ENCODE data around the gene SLC15A4.

Gene SLC15A4

GRCh38 chr12:128791395-128792322, 32.1 kb downstream of the SLC15A4 start:
- no peak for DNase-seq

DNA sequence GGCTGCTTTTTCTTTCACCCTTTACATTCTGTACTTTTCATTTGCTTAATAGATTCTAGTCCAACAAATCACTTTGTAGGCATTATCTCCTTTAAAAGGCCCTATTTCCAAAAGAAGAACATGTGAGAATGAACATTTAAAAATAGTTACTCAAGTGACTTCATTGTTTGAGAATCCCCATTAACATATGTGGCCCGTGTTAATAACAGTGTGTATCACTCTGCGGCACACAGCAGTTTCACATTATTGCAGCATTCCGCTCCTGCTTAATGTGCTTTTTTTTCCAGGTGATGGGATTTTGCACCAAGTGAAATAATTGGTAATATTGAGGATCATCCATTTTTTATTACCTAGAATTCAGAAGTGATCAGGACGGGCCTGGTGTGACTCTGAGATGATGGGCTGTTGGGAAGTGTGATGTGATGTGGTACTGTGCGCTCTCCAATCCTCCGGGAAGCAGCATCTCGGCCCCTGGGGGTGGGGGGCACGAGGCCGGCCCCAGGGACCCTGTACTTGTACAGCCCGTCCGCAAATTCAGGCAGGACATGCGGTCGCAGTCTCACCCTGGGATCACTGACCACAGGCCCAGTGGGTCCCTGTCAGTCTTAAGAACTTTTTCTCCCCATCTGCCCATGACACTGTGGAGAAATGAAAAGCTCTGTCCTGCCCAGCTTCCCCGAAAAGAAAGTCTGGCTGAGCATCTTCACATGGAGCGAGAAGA, 32.9 kb downstream of the SLC15A4 start:
- no peak for DNase-seq

GRCh38 chr12:128790221-128790620, 33.5 kb downstream of the SLC15A4 start:
- DNase-seq, result no peak

- DNase-seq, result no peak
Observed at GRCh38 chr12:128789356-128789929, 34.3 kb downstream of the SLC15A4 start.

DNA sequence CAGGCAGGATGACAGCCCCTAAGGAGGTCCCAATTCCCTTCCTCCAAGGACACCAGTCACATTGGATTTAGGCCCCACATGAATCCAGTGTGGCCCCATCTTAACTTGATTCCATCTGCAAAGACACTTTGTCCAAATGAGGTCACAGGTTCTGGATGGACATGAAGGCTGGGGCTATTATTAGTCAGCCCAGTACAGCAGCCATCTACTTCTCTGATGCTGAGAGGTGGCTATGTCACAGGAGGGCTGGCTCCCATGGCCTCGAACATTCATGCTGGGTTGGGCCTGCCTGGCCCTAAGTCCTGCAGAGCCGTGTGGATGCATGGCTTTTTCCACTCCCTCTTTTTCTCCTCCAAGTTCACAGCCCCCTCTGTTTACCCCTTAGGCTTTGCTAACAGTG, 35.9 kb downstream of the SLC15A4 start:
- no peak for DNase-seq

DNA sequence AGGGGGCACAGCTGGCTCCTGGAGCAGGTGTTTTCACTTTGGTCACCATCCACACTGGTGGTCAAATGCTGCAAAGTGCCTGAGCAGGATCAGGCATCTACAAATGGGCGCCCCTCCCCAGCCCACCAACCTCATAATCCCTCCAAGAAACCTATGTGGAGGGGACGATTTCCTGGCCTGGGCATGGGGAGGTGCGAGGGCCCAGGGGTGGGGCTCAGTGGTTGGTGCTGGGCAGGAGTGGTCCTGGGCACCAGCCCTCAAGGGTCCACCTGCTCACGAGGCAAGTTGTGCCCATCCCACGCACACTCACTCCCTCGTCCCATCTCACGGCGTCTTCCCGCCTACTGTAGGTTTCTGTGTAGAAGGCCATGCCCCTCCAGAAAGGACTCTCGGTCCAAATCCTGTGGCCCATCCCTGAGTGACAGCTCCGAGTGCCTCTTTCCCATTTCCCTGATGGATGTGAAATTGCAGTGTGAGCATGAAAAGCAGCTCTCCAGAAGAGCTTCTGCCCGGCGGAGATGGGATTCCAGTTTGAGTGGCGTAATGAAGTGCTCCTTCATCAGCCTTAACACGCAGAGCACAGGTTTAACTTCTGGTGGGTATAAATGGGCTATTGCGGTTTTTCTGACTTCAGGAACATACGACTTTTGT, 36.9 kb downstream of the SLC15A4 start:
- DNase-seq, result no peak

- no peak for DNase-seq
Observed at GRCh38 chr12:128784030-128784760, 39.6 kb downstream of the SLC15A4 start.

DNA sequence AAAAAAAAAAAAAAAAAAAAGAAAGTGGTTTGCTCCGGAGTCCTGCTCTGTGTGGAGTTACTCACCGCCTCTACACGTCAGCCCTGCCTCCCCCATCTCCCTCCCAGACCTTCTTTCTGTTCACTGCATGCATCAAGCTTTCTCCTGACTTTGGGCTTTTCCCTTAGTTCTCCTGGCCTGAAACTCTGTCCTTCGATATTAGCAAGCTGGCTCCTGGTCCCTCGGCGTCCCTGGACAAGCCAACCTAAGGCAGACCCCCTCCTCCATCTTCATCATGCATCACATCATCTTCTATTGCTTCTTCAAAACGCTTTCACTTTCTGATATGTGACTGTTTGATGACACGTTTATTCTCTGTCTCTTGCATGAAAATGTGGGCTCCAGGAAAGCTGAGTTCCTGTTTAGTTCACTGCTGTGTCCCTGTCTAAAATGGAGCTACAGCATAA, 40.6 kb downstream of the SLC15A4 start:
- DNase-seq, result peak; percentile 28 to 40

- no peak for DNase-seq
Observed at GRCh38 chr12:128779901-128780300, 43.9 kb downstream of the SLC15A4 start.

DNA sequence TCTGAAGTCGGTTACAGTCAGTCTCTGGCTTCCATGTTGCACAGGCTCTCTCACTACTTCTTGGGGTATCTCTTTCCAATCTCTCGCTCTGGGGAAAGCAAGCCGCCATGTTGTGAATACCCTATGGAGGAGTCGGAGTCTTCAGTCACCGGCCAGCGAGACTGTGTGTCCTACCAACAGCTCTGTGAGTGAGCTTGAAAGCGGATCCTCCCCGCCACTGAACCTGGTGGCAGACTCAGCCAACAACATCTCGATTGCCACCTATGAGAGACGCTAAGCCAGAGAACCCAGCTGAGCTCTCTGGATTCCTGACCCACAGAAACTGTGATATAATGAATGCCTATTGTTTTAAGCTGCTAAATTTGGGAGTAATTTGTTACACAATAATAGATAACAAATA, 51.5 kb downstream of the SLC15A4 start:
- no peak for DNase-seq

DNA sequence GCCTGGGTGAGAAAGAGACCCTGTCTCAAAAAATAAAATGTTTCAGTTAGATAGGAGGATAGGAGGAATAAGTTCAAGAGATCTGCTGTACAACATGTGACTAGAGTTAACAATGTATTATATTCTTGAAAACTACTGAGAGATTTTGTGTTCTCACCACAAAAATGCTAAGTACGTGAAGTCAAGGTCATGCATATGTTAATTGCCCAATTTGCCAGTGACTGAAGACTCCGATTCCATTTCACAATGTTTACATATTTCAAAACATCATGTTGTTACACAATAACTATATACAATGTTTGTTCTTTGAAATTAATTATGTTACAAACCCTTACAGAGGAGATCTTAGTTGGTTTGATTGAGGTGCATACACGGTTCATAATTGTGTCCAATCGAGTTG, 52.1 kb downstream of the SLC15A4 start:
- DNase-seq, result no peak

GRCh38 chr12:128767518-128767917, 56.2 kb downstream of the SLC15A4 start:
- DNase-seq, result no peak

- DNase-seq, result no peak
Observed at GRCh38 chr12:128766738-128767501, 56.8 kb downstream of the SLC15A4 start.

GRCh38 chr12:128763395-128763794, 60.4 kb downstream of the SLC15A4 start:
- no peak for DNase-seq

DNA sequence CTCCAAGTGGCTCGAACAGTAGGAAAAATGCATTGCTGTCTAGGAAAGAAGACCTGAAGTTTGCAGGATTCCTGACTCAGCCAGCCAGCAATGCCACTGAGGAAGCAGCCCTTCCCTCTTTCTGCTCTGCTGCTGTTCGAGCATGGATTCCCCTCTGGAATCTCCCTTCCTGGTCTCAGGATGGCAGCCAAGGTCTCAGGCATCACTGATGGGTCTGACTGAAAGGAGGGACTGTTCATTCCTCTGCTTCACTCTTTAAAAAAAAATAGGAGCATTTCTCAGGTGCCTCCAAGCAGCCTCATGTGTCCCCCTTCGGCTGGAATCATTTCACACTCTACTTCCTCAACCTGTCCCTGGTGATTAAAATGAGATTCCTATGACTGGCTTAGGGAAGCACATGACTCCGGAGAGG, 62.4 kb downstream of the SLC15A4 start:
- DNase-seq, result no peak

DNA sequence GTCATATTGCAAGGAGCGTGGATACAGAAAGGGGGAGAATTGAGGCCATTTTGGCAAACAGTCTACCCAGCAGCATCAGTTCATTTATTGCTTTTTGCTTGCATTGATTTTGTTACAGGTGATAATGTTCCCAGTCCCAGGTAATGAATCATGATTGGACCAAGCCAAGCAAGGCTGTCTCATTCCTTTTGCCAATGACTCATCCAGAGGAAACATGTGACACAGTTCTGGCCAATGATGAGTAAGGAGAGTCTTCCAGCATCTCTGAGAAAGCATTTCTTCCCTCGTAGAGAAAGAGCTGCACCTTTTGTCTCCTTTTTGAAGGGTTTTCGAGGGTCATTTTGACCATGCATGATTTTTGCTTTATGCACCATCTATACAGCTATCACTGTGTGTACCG, 68.2 kb downstream of the SLC15A4 start:
- no peak for DNase-seq

- DNase-seq, result no peak
Observed at GRCh38 chr12:128754275-128754674, 69.5 kb downstream of the SLC15A4 start.

DNA sequence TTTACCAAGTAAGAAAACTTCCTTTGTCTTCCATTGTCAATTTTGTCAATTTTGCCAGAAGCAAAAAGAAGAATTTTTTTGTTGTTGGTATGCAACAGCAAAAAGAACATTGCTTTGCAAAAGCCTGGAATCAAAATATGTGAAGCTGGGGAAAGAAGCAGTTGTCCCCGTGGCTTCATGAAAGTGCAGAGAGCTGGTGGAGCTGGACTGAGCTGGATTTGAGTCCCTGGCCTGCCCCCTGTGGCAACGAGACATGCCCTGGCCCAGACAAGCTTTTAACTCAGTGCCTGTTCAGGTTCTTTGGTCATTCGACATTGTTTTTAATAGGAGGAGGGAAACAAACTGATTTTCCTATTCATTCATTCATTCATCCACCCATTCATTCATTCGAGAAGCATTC, 70.3 kb downstream of the SLC15A4 start:
- DNase-seq, result no peak

- DNase-seq, result no peak
Observed at GRCh38 chr12:128752386-128752785, 71.4 kb downstream of the SLC15A4 start.

DNA sequence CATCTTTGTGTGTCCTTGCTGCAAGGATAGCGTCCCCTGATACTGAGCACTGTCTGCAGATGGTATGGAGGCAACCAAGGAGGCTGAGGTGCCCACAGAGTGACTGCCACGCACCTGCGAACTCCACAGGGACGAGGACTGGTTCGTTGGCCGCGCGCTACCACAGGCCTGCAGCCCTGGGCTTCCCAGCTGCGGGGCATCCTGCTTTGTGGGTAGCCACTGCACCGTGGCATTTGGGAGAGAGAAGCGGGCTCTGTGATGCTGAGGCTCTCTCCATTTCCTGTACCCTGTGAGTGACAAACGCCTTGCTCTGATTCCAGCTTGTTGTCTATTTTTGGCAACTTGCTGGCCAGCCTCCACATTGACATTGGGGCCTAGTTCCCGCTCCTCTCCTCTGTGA, 76.3 kb downstream of the SLC15A4 start:
- no peak for DNase-seq

All from stimulated activated CD4-positive, alpha-beta T cell treated with anti-CD3 and anti-CD28 coated beads, Interleukin-2, amount 100 ng/mL, for 24 hours (primary cell).